ENCODE results near the gene DNAAF2. TPM values are rescaled to one million over a fixed set of nuclear protein-coding genes. Genes with fewer than 3 reads are reported as not detected.

Gene DNAAF2
- total and polyA plus RNA-seq, 2 of the 13 experiments (the other 11 are each of a cell fraction or from before 2014, with no cell fraction given) = 6.1 to 13.6 TPM

GRCh38 chr14:49641697-49642129, 6.7 kb upstream of the DNAAF2 start (continued):
- TF ChIP-seq ZNF512 (CRISPR knock-in tag; IDR thresholded peaks at IDR 0.05) (no peak), ZNF501 (CRISPR knock-in tag; IDR thresholded peaks at IDR 0.05) (0 out of 2 replicates have a peak, but pooled peaks have one; percentile 33), MYPOP (CRISPR knock-in tag; IDR thresholded peaks at IDR 0.05) (peak; percentile 69; the same call in 1 of the 2 replicates), FOXP1 (IDR thresholded peaks at IDR 0.05) (peak; percentile 93), FOXP1 (CRISPR knock-in tag; IDR thresholded peaks at IDR 0.05) (peak; percentile 95), ARID3A (IDR thresholded peaks at IDR 0.05; ENCODE audit: low read depth, low read length) (peak; percentile 82), SRSF9 (IDR thresholded peaks at IDR 0.05; ENCODE audit: borderline replicate concordance, insufficient read depth, low read depth, low read length, poor library complexity, severe bottlenecking) (no peak), MEIS1 (CRISPR knock-in tag; IDR thresholded peaks at IDR 0.05; ENCODE audit: borderline replicate concordance) (no peak), NFIC (IDR thresholded peaks at IDR 0.05; ENCODE audit: low read length) (no peak), ZNF234 (CRISPR knock-in tag; conservative IDR thresholded peaks at IDR 0.05) (no peak), EP300 (IDR thresholded peaks at IDR 0.05; ENCODE audit: low read depth in 2 of 2, low read length in 2 of 2) (peak in 1 of 2 experiments; percentile 85; a peak in 2 of 4 replicates), EP300 (CRISPR knock-in tag; IDR thresholded peaks at IDR 0.05; ENCODE audit: borderline replicate concordance) (peak; percentile 83), SNAPC2 (CRISPR knock-in tag; IDR thresholded peaks at IDR 0.05) (no peak), ZNF543 (CRISPR knock-in tag; IDR thresholded peaks at IDR 0.05) (no peak), CREB1 (IDR thresholded peaks at IDR 0.05) (no peak), CREB1 (CRISPR knock-in tag; IDR thresholded peaks at IDR 0.05) (peak; percentile 60), TFE3 (CRISPR knock-in tag; IDR thresholded peaks at IDR 0.05) (0 out of 2 replicates have a peak, but pooled peaks have one; percentile 35), MXD3 (CRISPR knock-in tag; IDR thresholded peaks at IDR 0.05) (no peak), ZNF891 (CRISPR knock-in tag; IDR thresholded peaks at IDR 0.05) (no peak), ZNF513 (CRISPR knock-in tag; conservative IDR thresholded peaks at IDR 0.05) (no peak), ZMAT3 (CRISPR knock-in tag; conservative IDR thresholded peaks at IDR 0.05) (no peak)
